H1 (cell line): Measurements from ENCODE around the gene PRSS36. TPM values are rescaled to one million over a fixed set of nuclear protein-coding genes. Genes with fewer than 3 reads are reported as not detected.

Source experiments
- CREB1 ChIP-seq: IDR thresholded peaks from 2 replicates; pipeline ENCODE4 v1.6.1; 2012; ENCODE audit warnings: inconsistent platforms
- CTBP2 ChIP-seq: IDR thresholded peaks from 2 replicates; pipeline ENCODE4 v1.7.0; 2011; ENCODE audit warnings: borderline replicate concordance, mild to moderate bottlenecking, moderate library complexity, mixed read lengths, low read length; ENCODE audit not compliant: insufficient read depth, insufficient read length
- EP300 ChIP-seq, 2 experiments: IDR thresholded peaks; 1 replicate in 1 of 2; 2 replicates in 1 of 2; pipeline ENCODE4 v1.6.1; 2011 to 2012; ENCODE audit warnings: low read depth in 2 of 2, low read length in 2 of 2, mild to moderate bottlenecking in 2 of 2, borderline replicate concordance in 1 of 2, inconsistent platforms in 1 of 2, moderate library complexity in 1 of 2
- EZH2 ChIP-seq: fragments of 200-600 bp; sonication (generic); IDR thresholded peaks from 2 replicates; pipeline ENCODE4 v1.7.1; 2012; ENCODE audit warnings: low read depth, mild to moderate bottlenecking, moderate library complexity, low read length, inconsistent platforms; ENCODE audit not compliant: severe bottlenecking
- HDAC2 ChIP-seq, 2 experiments: fragments of 300-600 bp in 1 of 2; sonication (generic) in 1 of 2; IDR thresholded peaks; 2 replicates each; pipeline ENCODE4 v1.6.1; 2011 to 2012; ENCODE audit warnings: low read depth in 2 of 2, low read length in 2 of 2, mild to moderate bottlenecking in 2 of 2, moderate library complexity in 2 of 2, borderline replicate concordance in 1 of 2, inconsistent platforms in 1 of 2
- HDAC6 ChIP-seq: IDR thresholded peaks from one replicate; pipeline ENCODE4 v1.7.1; 2012; ENCODE audit warnings: low read depth, mild to moderate bottlenecking, inconsistent platforms, low read length, moderate library complexity
- KDM1A ChIP-seq: fragments of 200-600, 300-600 bp; sonication (generic); IDR thresholded peaks from 2 replicates; pipeline ENCODE4 v1.7.1; 2016; ENCODE audit warnings: mild to moderate bottlenecking, low read length, borderline replicate concordance
- KDM4A ChIP-seq: IDR thresholded peaks from one replicate; pipeline ENCODE4 v1.7.1; 2012; ENCODE audit warnings: low read depth, mild to moderate bottlenecking, moderate library complexity, low read length, inconsistent platforms; ENCODE audit not compliant: severe bottlenecking
- RBBP5 ChIP-seq: IDR thresholded peaks from 2 replicates; pipeline ENCODE4 v1.7.1; 2012; ENCODE audit warnings: low read depth, mild to moderate bottlenecking, inconsistent platforms, low read length, moderate library complexity, borderline replicate concordance
- RFX5 ChIP-seq: IDR thresholded peaks from 2 replicates; pipeline ENCODE4 v1.6.1; 2011; ENCODE audit warnings: low read depth, low read length, improper control_type of control experiment, borderline replicate concordance
- SIRT6 ChIP-seq: IDR thresholded peaks from one replicate; pipeline ENCODE4 v1.7.1; 2012; ENCODE audit warnings: low read length, inconsistent platforms
- SP4 ChIP-seq: IDR thresholded peaks from 2 replicates; pipeline ENCODE4 v1.6.1; 2012; ENCODE audit warnings: low read length, inconsistent platforms
- SRF ChIP-seq: IDR thresholded peaks from 2 replicates; pipeline ENCODE4 v1.6.1; 2011; ENCODE audit warnings: mild to moderate bottlenecking, low read depth, low read length, moderate library complexity
- SUZ12 ChIP-seq: fragments of 200-600 bp; sonication (generic); IDR thresholded peaks from 2 replicates; pipeline ENCODE4 v1.6.1; 2012; ENCODE audit warnings: mild to moderate bottlenecking, inconsistent platforms, low read length, moderate library complexity, mixed read lengths
- TAF1 ChIP-seq: IDR thresholded peaks from 2 replicates; pipeline ENCODE4 v1.6.1; 2011; ENCODE audit warnings: mild to moderate bottlenecking, low read depth, low read length
- TAF7 ChIP-seq: optimal IDR thresholded peaks from 2 replicates; pipeline ENCODE3; 2011; ENCODE audit warnings: low read depth, mild to moderate bottlenecking, inconsistent platforms, low read length, moderate library complexity, borderline replicate concordance
- TBP ChIP-seq: IDR thresholded peaks from 2 replicates; pipeline ENCODE4 v1.6.1; 2011; ENCODE audit warnings: low read depth, low read length, improper control_type of control experiment
- TCF12 ChIP-seq: IDR thresholded peaks from 2 replicates; pipeline ENCODE4 v1.6.1; 2011; ENCODE audit warnings: low read depth, mild to moderate bottlenecking, low read length
- TEAD4 ChIP-seq: IDR thresholded peaks from 2 replicates; pipeline ENCODE4 v1.6.1; 2012; ENCODE audit warnings: low read depth, low read length, inconsistent platforms, mixed read lengths
- polyA plus RNA-seq, 7 experiments: library from polyadenylated mRNA; depleted of rRNA in 3 of 7; stranded (reverse) in 5 of 7; unstranded in 2 of 7; fragments of >200 nt in 5 of 7; fragments of 200-250 nt in 2 of 7; gene quantifications; 1 replicate in 5 of 7; 2 replicates in 1 of 7; 4 replicates in 1 of 7; pipeline versions ENCODE4 v1.2.1 to v1.2.3, GENCODE V29; 2011 to 2013; ENCODE audit warnings: missing spikeins in 2 of 7, mixed read lengths in 2 of 7
- total RNA-seq: library from RNA; stranded (reverse); fragmentation: NEBNext Ultra II Directional; extraction: Animal tissue kit (Norgen Biotek cat#: 25700); gene quantifications from 2 replicates; pipeline ENCODE4 v1.2.1, GENCODE V29; 2021
- TF ChIP-seq, protein P1 (sequence below): IDR thresholded peaks from 2 replicates; pipeline ENCODE4 v1.6.1; 2012; ENCODE audit warnings: inconsistent platforms
- TF ChIP-seq, protein P2 (sequence below), 3 experiments: IDR thresholded peaks; 1 replicate in 2 of 3; 2 replicates in 1 of 3; pipeline versions ENCODE4 v1.5.1 to v1.6.1; 2011; ENCODE audit warnings: low read length in 3 of 3, mild to moderate bottlenecking in 3 of 3, inconsistent platforms in 2 of 3, low read depth in 1 of 3, moderate library complexity in 1 of 3; ENCODE audit not compliant: insufficient read depth in 1 of 3; ENCODE audit errors: control extremely low read depth in 1 of 3

PRSS36 gene
- total and polyA plus RNA-seq, 2 of the 8 experiments (the other 6 are each of a cell fraction or from before 2014, with no cell fraction given), result 1.3 to 1.9 TPM

DNA sequence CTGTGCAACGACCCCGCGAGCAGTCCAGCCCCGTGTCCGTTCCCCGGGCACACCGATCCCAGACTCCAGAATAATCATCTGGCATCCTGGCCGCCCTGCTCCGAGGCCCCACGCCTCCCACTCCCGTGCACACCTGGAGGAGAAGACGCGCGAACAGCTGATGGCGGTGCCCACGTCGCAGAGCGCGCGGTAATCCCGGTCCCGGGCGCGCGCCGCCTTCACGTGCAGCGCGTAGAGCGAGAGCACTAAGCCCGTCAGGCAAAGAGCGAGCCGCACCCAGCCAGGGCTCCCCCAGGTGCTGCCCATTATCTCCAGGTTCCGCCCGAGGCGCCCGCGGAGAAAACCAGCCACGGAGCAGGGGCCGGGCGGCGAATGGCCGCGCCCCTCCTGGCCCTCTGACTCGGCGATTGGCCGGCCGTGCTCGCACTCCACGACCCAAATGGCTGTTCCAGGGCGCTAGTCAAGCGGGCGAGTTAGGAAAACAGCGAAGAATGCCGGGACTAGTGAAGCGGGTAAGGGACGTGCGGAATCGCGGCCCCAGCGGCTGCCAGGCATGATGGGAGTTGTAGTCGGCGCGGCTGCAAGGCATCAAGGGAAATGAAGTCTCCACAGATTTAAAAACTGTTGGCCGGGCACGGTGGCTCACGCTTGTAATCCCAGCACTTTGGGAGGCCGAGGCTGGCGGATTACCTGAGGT lies 55.3 kb downstream of the PRSS36 start, which contains the start of gene VKORC1 (continued):
- TF ChIP-seq SIRT6 (no peak), EZH2 (no peak), HDAC2 (IDR thresholded peaks at IDR 0.05; ENCODE audit: borderline replicate concordance in 1 of 2, low read depth in 2 of 2, low read length in 2 of 2) (0 out of 4 replicates have a peak, but pooled peaks of 1 of the 2 experiments have one; percentile 45), SUZ12 (no peak), KDM1A (no peak), CREB1 (peak; percentile 59; the same call in 1 of the 2 replicates), KDM4A (peak; percentile 70), HDAC6 (no peak), TEAD4 (peak; percentile 12; the same call in 1 of the 2 replicates), RBBP5 (peak; percentile 34; the same call in 1 of the 2 replicates), CTBP2 (no peak), RFX5 (no peak), TBP (peak; percentile 64), SP4 (no peak), TAF1 (peak; percentile 70; the same call in 1 of the 2 replicates), EP300 (IDR thresholded peaks at IDR 0.05; ENCODE audit: borderline replicate concordance in 1 of 2, low read depth in 2 of 2, low read length in 2 of 2) (no peak), TAF7 (peak; percentile 24), TCF12 (no peak), SRF (no peak)
- TF ChIP-seq, protein P1, sequence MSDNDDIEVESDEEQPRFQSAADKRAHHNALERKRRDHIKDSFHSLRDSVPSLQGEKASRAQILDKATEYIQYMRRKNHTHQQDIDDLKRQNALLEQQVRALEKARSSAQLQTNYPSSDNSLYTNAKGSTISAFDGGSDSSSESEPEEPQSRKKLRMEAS, result no peak; the same call in 1 of the 2 replicates
- TF ChIP-seq, protein P2, sequence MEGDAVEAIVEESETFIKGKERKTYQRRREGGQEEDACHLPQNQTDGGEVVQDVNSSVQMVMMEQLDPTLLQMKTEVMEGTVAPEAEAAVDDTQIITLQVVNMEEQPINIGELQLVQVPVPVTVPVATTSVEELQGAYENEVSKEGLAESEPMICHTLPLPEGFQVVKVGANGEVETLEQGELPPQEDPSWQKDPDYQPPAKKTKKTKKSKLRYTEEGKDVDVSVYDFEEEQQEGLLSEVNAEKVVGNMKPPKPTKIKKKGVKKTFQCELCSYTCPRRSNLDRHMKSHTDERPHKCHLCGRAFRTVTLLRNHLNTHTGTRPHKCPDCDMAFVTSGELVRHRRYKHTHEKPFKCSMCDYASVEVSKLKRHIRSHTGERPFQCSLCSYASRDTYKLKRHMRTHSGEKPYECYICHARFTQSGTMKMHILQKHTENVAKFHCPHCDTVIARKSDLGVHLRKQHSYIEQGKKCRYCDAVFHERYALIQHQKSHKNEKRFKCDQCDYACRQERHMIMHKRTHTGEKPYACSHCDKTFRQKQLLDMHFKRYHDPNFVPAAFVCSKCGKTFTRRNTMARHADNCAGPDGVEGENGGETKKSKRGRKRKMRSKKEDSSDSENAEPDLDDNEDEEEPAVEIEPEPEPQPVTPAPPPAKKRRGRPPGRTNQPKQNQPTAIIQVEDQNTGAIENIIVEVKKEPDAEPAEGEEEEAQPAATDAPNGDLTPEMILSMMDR (IDR thresholded peaks at IDR 0.05; ENCODE audit: control extremely low read depth in 1 of 3, insufficient read depth in 1 of 3, low read depth in 1 of 3, low read length in 3 of 3), result no peak
